ENCODE results near the gene CP.
"Not testable (repeated sequence)": the region's sequence is repeated elsewhere in the genome, so short reads cannot be mapped to it uniquely, and the experiment has no call there.

The CP gene

DNA sequence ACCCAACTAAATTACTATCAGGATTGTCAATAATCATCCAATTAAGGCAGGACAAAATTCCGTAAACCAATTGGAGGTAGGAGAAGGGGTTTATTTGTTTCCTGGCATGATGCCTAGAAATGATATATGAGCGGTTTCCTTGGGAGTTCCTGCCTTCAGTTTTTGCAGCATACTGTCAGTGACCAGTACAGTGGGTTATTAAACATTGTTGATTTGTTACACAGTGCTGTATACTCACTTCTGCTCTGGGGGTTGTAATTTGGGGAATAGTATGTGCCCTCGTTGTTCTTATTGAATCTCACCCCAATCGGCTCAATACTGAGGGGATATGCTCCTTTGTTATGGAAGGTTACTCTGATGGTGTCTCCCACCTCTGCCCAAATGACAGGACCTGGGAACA, 22.2 kb downstream of the CP start:
- H3K79me2 ChIP-seq (ENCODE audit: insufficient read depth, low read length): no peaks in the 10 kb centered on the region
- DNase-seq (no peak), ATAC-seq (ENCODE audit: insufficient read depth, low read depth) (no peak)
- H3K4me2 ChIP-seq (ENCODE audit: insufficient read depth, low read length): no peak overlapping the region
- peaks cover 2% of the 10 kb centered on the region for H3K27me3 ChIP-seq (ENCODE audit: insufficient read depth, low read length, poor library complexity)
- no peak overlapping the region for H3K4me3 ChIP-seq (ENCODE audit: low read depth in 1 of 2, low read length in 2 of 2)
- no peak overlapping the region for H2AFZ ChIP-seq (ENCODE audit: low read depth, low read length)
- no peak overlapping the region for H3K9ac ChIP-seq (ENCODE audit: low read depth, low read length)
- no peak overlapping the region for H3K27ac ChIP-seq (ENCODE audit: low read length)
- TF ChIP-seq, protein P1, sequence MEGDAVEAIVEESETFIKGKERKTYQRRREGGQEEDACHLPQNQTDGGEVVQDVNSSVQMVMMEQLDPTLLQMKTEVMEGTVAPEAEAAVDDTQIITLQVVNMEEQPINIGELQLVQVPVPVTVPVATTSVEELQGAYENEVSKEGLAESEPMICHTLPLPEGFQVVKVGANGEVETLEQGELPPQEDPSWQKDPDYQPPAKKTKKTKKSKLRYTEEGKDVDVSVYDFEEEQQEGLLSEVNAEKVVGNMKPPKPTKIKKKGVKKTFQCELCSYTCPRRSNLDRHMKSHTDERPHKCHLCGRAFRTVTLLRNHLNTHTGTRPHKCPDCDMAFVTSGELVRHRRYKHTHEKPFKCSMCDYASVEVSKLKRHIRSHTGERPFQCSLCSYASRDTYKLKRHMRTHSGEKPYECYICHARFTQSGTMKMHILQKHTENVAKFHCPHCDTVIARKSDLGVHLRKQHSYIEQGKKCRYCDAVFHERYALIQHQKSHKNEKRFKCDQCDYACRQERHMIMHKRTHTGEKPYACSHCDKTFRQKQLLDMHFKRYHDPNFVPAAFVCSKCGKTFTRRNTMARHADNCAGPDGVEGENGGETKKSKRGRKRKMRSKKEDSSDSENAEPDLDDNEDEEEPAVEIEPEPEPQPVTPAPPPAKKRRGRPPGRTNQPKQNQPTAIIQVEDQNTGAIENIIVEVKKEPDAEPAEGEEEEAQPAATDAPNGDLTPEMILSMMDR (IDR thresholded peaks at IDR 0.05; ENCODE audit: borderline replicate concordance, extremely low read depth, low read length, poor library complexity, severe bottlenecking): no peak
- no peak for TF ChIP-seq EZH2 (IDR thresholded peaks at IDR 0.05; ENCODE audit: borderline replicate concordance, low read depth, low read length, severe bottlenecking)
- no peaks in the 10 kb centered on the region for H4K20me1 ChIP-seq (ENCODE audit: insufficient read depth, low read length)
- H3K36me3 ChIP-seq (ENCODE audit: insufficient read depth, low read length): no peaks in the 10 kb centered on the region
- no peaks in the 10 kb centered on the region for H3K4me1 ChIP-seq (ENCODE audit: insufficient read depth, low read length)
- no peaks in the 10 kb centered on the region for H3K9me3 ChIP-seq (ENCODE audit: insufficient read depth, low read length, severe bottlenecking)

DNA sequence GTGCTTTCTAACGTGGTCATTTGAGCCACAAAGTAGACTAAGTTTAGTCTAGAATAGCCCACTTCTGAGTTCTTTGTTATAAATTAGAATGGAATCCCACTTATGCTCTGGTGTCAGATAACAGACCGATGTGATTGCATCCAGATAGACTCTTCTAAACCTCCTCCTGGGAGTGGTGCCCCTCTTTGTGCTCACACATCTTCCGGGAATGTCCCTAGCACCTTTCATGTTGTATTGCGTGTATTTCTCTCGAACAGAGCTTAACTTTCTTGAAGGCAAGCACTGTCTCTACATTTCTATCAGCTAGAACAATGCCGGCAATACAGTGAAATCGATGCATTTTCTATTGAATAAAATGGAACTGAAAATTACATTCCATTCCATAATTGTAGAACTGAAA, 23.0 kb downstream of the CP start:
- no peaks in the 10 kb centered on the region for H4K20me1 ChIP-seq (ENCODE audit: insufficient read depth, low read length)
- H3K4me1 ChIP-seq (ENCODE audit: insufficient read depth, low read length): no peaks in the 10 kb centered on the region
- no peaks in the 10 kb centered on the region for H3K27me3 ChIP-seq (ENCODE audit: insufficient read depth, low read length, poor library complexity)
- no peaks in the 10 kb centered on the region for H3K79me2 ChIP-seq (ENCODE audit: insufficient read depth, low read length)
- no peak for ATAC-seq (ENCODE audit: insufficient read depth, low read depth)
- H2AFZ ChIP-seq (ENCODE audit: low read depth, low read length): no peak overlapping the region
- no peak overlapping the region for H3K4me3 ChIP-seq (ENCODE audit: low read depth in 1 of 2, low read length in 2 of 2)
- H3K4me2 ChIP-seq (ENCODE audit: insufficient read depth, low read length): no peak overlapping the region
- TF ChIP-seq EZH2 (IDR thresholded peaks at IDR 0.05; ENCODE audit: borderline replicate concordance, low read depth, low read length, severe bottlenecking): no peak
- TF ChIP-seq, protein P1 (IDR thresholded peaks at IDR 0.05; ENCODE audit: borderline replicate concordance, extremely low read depth, low read length, poor library complexity, severe bottlenecking): no peak
- no peak for DNase-seq
- H3K36me3 ChIP-seq (ENCODE audit: insufficient read depth, low read length): no peaks in the 10 kb centered on the region
- no peak overlapping the region for H3K27ac ChIP-seq (ENCODE audit: low read length)
- no peak overlapping the region for H3K9ac ChIP-seq (ENCODE audit: low read depth, low read length)
- no peaks in the 10 kb centered on the region for H3K9me3 ChIP-seq (ENCODE audit: insufficient read depth, low read length, severe bottlenecking)

- Histone ChIP-seq H3K27me3 (ENCODE audit: insufficient read depth, low read length, poor library complexity) (no peaks in the 10 kb centered on the region), H3K4me1 (ENCODE audit: insufficient read depth, low read length) (no peaks in the 10 kb centered on the region), H3K4me3 (ENCODE audit: low read depth in 1 of 2, low read length in 2 of 2) (no peak overlapping the region), H3K79me2 (ENCODE audit: insufficient read depth, low read length) (no peaks in the 10 kb centered on the region), H3K27ac (ENCODE audit: low read length) (no peak overlapping the region), H3K9ac (ENCODE audit: low read depth, low read length) (no peak overlapping the region), H2AFZ (ENCODE audit: low read depth, low read length) (no peak overlapping the region), H3K9me3 (ENCODE audit: insufficient read depth, low read length, severe bottlenecking) (no peaks in the 10 kb centered on the region), H3K36me3 (ENCODE audit: insufficient read depth, low read length) (no peaks in the 10 kb centered on the region), H3K4me2 (ENCODE audit: insufficient read depth, low read length) (no peak overlapping the region), H4K20me1 (ENCODE audit: insufficient read depth, low read length) (no peaks in the 10 kb centered on the region)
- no peak for ATAC-seq (ENCODE audit: insufficient read depth, low read depth)
- no peak for TF ChIP-seq EZH2 (IDR thresholded peaks at IDR 0.05; ENCODE audit: borderline replicate concordance, low read depth, low read length, severe bottlenecking)
- TF ChIP-seq, protein P1 (IDR thresholded peaks at IDR 0.05; ENCODE audit: borderline replicate concordance, extremely low read depth, low read length, poor library complexity, severe bottlenecking): no peak
- no peak for DNase-seq
Measured at GRCh38 chr3:149197669-149198068, 24.0 kb downstream of the CP start.

GRCh38 chr3:149196805-149197592, 24.6 kb downstream of the CP start:
- H3K4me2 ChIP-seq (ENCODE audit: insufficient read depth, low read length): not testable (repeated sequence)

More at GRCh38 chr3:149196805-149197592, 24.6 kb downstream of the CP start:
- H3K79me2 ChIP-seq (ENCODE audit: insufficient read depth, low read length); H3K9me3 ChIP-seq (ENCODE audit: insufficient read depth, low read length, severe bottlenecking); H3K4me1 ChIP-seq (ENCODE audit: insufficient read depth, low read length); H4K20me1 ChIP-seq (ENCODE audit: insufficient read depth, low read length); DNase-seq; H3K9ac ChIP-seq (ENCODE audit: low read depth, low read length); H3K4me3 ChIP-seq (ENCODE audit: low read depth in 1 of 2, low read length in 2 of 2); H3K36me3 ChIP-seq (ENCODE audit: insufficient read depth, low read length); H3K27ac ChIP-seq (ENCODE audit: low read length); ATAC-seq (ENCODE audit: insufficient read depth, low read depth); H3K27me3 ChIP-seq (ENCODE audit: insufficient read depth, low read length, poor library complexity); H2AFZ ChIP-seq (ENCODE audit: low read depth, low read length): not testable (repeated sequence)

All from DND-41 (cell line).